SU-DHL-6 (cell line): Measurements from ENCODE around the gene HACL1.
"Not testable (repeated sequence)": the region's sequence is repeated elsewhere in the genome, so short reads cannot be mapped to it uniquely, and the experiment has no call there.

ENCODE experiments used
- H2AFZ ChIP-seq: fragments of 200-600 bp; sonication (generic); 2 replicates; pipeline ENCODE4 v1.6.1; 2014; ENCODE audit warnings: low read depth, mild to moderate bottlenecking, moderate library complexity, mixed read lengths, antibody characterized with exemption, low read length; ENCODE audit not compliant: severe bottlenecking
- H3F3A ChIP-seq: fragments of 200-600 bp; shearing (Covaris generic); 2 replicates; pipeline ENCODE4 v1.6.0; 2016; ENCODE audit warnings: antibody characterized with exemption, mild to moderate bottlenecking; ENCODE audit not compliant: insufficient read depth
- H3K27ac ChIP-seq: fragments of 200-600 bp; sonication (generic); 2 replicates; pipeline ENCODE4 v1.5.1; 2016; ENCODE audit warnings: low read depth, mild to moderate bottlenecking, low read length, moderate library complexity, mixed read lengths
- H3K27me3 ChIP-seq: fragments of 200-600 bp; sonication (generic), shearing (Covaris generic); 2 replicates; pipeline ENCODE4 v1.6.0; 2014; ENCODE audit warnings: mild to moderate bottlenecking, low read length
- H3K36me3 ChIP-seq: fragments of 200-600 bp; sonication (generic); 2 replicates; pipeline ENCODE4 v1.6.1; 2014; ENCODE audit warnings: mild to moderate bottlenecking, low read length, mixed read lengths
- H3K4me2 ChIP-seq: fragments of 300-600, 200-600 bp; shearing (Covaris generic), sonication (generic); 2 replicates; pipeline ENCODE4 v1.6.0; 2014; ENCODE audit warnings: low read length, low read depth, mild to moderate bottlenecking; ENCODE audit not compliant: poor library complexity, severe bottlenecking
- H3K4me3 ChIP-seq: fragments of 200-600 bp; sonication (generic); 2 replicates; pipeline ENCODE4 v1.5.1; 2014; ENCODE audit warnings: antibody characterized with exemption, low read length, mild to moderate bottlenecking, mixed read lengths; ENCODE audit not compliant: insufficient read depth, poor library complexity, severe bottlenecking
- H3K79me2 ChIP-seq: fragments of 200-600 bp; sonication (generic); 2 replicates; pipeline ENCODE4 v1.6.1; 2014; ENCODE audit warnings: mild to moderate bottlenecking, low read length, moderate library complexity; ENCODE audit not compliant: insufficient read depth
- H3K9ac ChIP-seq: fragments of 200-600 bp; sonication (generic); 2 replicates; pipeline ENCODE4 v1.7.0; 2014; ENCODE audit warnings: mild to moderate bottlenecking, low read length
- H3K9me2 ChIP-seq: fragments of 200-600 bp; sonication (generic); replicated peaks from 2 replicates; pipeline ENCODE4 v1.6.1; 2014; ENCODE audit warnings: low read length; ENCODE audit not compliant: insufficient read depth
- H3K9me3 ChIP-seq: fragments of 200-600 bp; sonication (generic); 2 replicates; pipeline ENCODE4 v1.6.1; 2014; ENCODE audit warnings: low read length, mixed read lengths; ENCODE audit not compliant: insufficient read depth
- H4K20me1 ChIP-seq: fragments of 200-600 bp; sonication (generic); 2 replicates; pipeline ENCODE4 v1.6.1; 2014; ENCODE audit warnings: low read depth, mild to moderate bottlenecking, antibody characterized with exemption, low read length, moderate library complexity, mixed read lengths
- CTCF ChIP-seq: fragments of 200-600 bp; sonication (generic); IDR thresholded peaks from one replicate; pipeline ENCODE4 v1.5.1; 2017; ENCODE audit warnings: antibody characterized with exemption, mild to moderate bottlenecking, low read length, moderate library complexity; ENCODE audit not compliant: insufficient read depth, poor library complexity, severe bottlenecking
- EZH2phosphoT487 ChIP-seq: fragments of 200-600 bp; sonication (generic), shearing (Covaris generic); conservative IDR thresholded peaks from 2 replicates; pipeline ENCODE4 v1.6.1; 2018; ENCODE audit warnings: mild to moderate bottlenecking, antibody characterized with exemption, low read length, moderate library complexity, mixed read lengths

Gene HACL1

GRCh38 chr3:15629860-15630597, 28.7 kb upstream of the HACL1 start:
- no peak overlapping the region for H3K4me3 ChIP-seq
- no peaks in the 10 kb centered on the region for H3K9me2 ChIP-seq
- no peaks in the 10 kb centered on the region for H3K36me3 ChIP-seq
- no peaks in the 10 kb centered on the region for H3F3A ChIP-seq
- H4K20me1 ChIP-seq: no peaks in the 10 kb centered on the region
- no peaks in the 10 kb centered on the region for H3K9me3 ChIP-seq
- peak overlapping the region; percentile 17 for H3K4me2 ChIP-seq
- H2AFZ ChIP-seq: no peak overlapping the region
- no peaks in the 10 kb centered on the region for H3K79me2 ChIP-seq
- no peak overlapping the region for H3K27ac ChIP-seq
- no peak overlapping the region for H3K9ac ChIP-seq
- peak; percentile 38 for TF ChIP-seq CTCF
- no peak for TF ChIP-seq EZH2phosphoT487
- H3K27me3 ChIP-seq: no peaks in the 10 kb centered on the region

GRCh38 chr3:15628967-15629366, 27.6 kb upstream of the HACL1 start:
- Histone ChIP-seq H3K4me2 (no peak overlapping the region), H3K9me2 (no peaks in the 10 kb centered on the region), H3F3A (no peaks in the 10 kb centered on the region), H3K4me3 (no peak overlapping the region), H3K36me3 (no peaks in the 10 kb centered on the region), H4K20me1 (no peaks in the 10 kb centered on the region), H3K9ac (no peak overlapping the region), H3K27me3 (no peaks in the 10 kb centered on the region), H3K9me3 (no peaks in the 10 kb centered on the region), H3K79me2 (no peaks in the 10 kb centered on the region), H3K27ac (no peak overlapping the region), H2AFZ (no peak overlapping the region)
- TF ChIP-seq EZH2phosphoT487 (no peak), CTCF (no peak)

GRCh38 chr3:15623535-15624440, 22.4 kb upstream of the HACL1 start:
- no peak overlapping the region for H3K27ac ChIP-seq
- TF ChIP-seq CTCF: no peak
- TF ChIP-seq EZH2phosphoT487: no peak

GRCh38 chr3:15619659-15620464, 18.5 kb upstream of the HACL1 start:
- not testable (repeated sequence) for H3K79me2 ChIP-seq, H3K36me3 ChIP-seq, H2AFZ ChIP-seq, H3K9ac ChIP-seq, H3F3A ChIP-seq, H3K4me2 ChIP-seq, H4K20me1 ChIP-seq, H3K27ac ChIP-seq, H3K4me3 ChIP-seq, H3K9me2 ChIP-seq, H3K27me3 ChIP-seq
- 0 out of 2 replicates have a peak, but pooled peaks cover 14% of the 10 kb centered on the region for H3K9me3 ChIP-seq

More at GRCh38 chr3:15623535-15624440, 22.4 kb upstream of the HACL1 start:
- Histone ChIP-seq H3K4me2 (no peak overlapping the region), H3K27me3 (no peaks in the 10 kb centered on the region), H3K79me2 (no peaks in the 10 kb centered on the region), H3K9me3 (0 out of 2 replicates have a peak, but pooled peaks cover 14% of the 10 kb centered on the region), H3K9me2 (no peaks in the 10 kb centered on the region), H3K4me3 (no peak overlapping the region), H3F3A (no peaks in the 10 kb centered on the region), H3K36me3 (no peaks in the 10 kb centered on the region), H3K9ac (no peak overlapping the region), H4K20me1 (no peaks in the 10 kb centered on the region), H2AFZ (no peak overlapping the region)
